Measurements from ENCODE around the gene ABR.

Gene ABR

DNA sequence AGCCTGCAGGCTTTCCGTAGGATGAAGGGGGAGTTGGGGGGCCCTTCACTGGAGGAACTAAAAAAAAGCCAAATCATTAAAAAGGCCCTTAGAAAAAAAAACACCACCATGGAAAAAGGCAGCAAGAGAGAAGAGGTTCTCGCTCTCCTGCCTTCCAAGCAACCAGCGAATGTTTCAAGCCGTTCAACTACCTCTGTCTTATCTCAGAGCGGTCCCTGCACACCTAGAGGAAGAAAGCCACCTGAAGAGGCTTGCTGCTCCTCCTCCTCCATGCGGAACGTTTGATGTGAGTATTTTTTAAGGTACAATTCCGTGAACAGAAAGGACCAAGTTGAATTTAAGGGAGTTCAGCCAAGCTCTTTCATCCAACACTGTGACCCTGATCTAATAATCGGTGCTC is 209.4 kb downstream of the ABR start:
- TF ChIP-seq, protein P1, sequence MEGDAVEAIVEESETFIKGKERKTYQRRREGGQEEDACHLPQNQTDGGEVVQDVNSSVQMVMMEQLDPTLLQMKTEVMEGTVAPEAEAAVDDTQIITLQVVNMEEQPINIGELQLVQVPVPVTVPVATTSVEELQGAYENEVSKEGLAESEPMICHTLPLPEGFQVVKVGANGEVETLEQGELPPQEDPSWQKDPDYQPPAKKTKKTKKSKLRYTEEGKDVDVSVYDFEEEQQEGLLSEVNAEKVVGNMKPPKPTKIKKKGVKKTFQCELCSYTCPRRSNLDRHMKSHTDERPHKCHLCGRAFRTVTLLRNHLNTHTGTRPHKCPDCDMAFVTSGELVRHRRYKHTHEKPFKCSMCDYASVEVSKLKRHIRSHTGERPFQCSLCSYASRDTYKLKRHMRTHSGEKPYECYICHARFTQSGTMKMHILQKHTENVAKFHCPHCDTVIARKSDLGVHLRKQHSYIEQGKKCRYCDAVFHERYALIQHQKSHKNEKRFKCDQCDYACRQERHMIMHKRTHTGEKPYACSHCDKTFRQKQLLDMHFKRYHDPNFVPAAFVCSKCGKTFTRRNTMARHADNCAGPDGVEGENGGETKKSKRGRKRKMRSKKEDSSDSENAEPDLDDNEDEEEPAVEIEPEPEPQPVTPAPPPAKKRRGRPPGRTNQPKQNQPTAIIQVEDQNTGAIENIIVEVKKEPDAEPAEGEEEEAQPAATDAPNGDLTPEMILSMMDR (IDR thresholded peaks at IDR 0.05), result no peak

DNA sequence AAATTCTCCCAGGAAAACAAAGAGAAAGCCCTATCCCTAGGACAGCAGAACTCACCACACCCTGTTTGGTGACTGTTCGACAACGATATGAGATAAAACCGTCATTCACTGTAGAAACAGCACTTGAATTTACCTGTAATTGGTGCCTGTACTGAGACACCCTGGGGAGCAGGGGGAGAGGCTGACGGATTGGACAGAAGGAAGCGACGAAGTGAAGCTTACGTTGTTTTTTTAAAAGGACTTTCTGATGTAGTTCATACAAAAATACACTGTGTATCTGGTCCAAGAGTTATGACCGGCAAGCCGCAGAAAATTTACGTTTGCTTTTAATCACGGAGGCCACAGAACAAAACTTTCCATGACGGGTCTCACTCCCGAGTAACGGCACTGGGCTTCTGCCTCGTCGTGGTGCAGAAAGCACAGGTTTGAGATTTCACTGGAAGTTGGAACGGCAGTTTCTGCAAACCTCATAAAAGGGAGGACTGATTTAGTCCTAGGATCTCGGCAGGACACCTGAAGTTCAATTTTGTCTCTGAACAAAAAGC is 209.9 kb downstream of the ABR start:
- TF ChIP-seq, protein P1 (IDR thresholded peaks at IDR 0.05), result no peak

DNA sequence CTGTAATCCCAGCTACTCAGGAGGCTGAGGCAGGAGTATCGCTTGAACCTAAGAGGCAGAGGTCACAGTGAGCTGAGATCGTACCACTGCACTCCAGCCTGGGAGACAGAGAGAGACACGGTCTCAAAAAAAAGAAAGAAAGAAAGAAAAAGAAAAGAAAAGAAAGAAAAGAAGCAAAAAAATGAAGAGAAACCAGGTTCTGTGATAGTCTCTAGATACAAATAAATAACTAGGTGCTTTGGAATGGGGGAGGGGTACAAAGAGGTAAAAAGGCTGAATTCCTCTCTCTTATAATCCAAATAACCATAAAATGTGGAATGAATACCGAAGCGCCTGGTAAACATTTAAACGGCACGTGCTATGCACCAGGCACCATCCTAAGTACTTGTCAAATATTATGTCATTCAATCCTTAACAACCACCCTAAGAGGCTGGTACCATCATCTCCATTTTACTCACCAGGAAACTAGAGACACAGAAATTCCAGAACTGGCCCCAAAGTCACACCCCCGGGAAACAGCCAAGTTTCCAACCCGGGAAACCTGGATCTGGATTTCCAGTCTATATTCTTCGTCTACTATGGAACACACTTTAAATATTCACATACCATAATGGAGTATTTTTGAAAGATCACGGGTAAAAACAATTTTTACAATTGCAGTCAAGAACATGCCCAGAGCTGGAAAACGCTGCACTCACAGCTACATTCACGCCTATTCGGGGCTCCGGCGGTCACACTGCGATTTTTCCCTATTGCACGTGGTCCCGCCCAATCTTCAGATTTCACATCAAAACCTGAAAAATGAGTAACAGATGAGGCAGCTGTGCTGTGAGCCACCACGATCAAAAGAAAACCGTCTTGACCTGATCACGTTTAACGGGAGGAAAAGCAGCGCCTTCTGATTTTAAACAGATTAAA is 210.7 kb downstream of the ABR start:
- TF ChIP-seq, protein P1 (IDR thresholded peaks at IDR 0.05), result no peak

DNA sequence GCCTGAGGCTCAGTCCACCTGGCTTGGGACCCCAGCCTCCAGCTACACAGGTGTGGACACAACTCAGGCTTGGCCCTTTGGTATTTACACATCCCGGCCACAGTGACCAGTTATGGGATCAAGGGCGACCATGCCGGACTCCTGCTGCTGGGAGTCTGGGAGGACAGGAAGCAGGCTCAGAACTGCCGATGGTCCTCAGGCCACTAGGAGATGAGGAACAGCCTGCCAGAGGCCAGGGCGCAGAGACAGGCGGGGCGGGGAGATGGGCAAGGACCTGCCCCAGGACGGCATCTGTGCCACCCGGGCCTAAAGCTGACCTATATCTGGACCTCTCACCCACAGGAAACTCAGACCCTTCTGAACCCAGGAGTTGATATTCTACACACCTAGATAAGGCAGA is 212.7 kb downstream of the ABR start:
- TF ChIP-seq, protein P1 (IDR thresholded peaks at IDR 0.05), result no peak

DNA sequence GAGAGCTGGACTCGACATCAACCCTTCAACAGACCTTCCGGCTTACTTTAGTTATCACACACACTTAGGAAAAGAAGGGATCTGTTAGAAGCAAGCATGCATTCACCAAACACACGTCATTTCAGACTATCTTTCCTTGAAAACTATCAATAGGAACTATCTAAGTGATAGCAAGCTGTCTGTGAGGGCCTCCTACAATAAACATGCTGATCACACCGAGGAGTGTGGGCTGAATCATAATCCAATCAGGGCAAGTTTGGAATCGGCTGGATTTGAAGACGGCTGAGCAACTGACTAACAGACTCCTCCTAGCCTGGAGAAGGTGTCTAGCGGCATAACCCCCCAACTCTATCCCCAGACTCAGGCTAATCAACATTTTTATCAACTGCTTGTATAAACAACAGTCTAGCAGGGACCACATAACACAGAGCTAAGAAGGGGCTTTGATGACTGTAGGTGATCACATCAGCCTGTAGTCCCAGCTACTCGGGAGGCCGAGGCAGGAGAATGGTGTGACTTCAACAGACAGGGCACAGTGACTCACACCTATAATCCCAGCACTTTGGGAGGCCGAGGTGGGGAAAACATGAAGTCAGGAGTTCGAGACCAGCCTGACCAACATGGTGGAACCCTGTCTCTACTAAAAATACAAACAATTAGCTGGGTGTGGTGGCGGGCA is 214.3 kb downstream of the ABR start:
- TF ChIP-seq, protein P1 (IDR thresholded peaks at IDR 0.05), result no peak

DNA sequence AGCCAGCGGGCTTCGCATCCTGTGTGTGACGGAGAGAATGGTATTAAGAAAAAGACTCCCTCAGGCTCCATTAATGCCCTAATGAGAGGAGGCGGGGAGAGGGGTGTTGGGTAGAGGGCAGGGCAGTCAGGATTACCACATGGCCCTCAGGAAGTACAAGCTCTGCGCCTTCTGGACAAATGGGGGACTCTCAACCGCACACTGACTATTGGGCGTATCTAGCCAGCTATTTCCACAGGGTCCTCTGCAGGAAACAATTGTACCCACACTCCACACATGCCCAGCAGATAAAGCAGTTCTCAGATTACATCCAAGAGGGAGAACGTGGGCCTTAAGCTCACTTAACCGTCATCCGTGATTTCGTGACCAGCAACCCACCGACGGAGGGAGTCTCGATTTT is 214.9 kb downstream of the ABR start:
- TF ChIP-seq, protein P1 (IDR thresholded peaks at IDR 0.05), result no peak

GRCh38 chr17:962670-963069 is 217.1 kb downstream of the ABR start:
- TF ChIP-seq, protein P1 (IDR thresholded peaks at IDR 0.05), result no peak
